Mucosa of descending colon (tissue), 3 donors: ENCODE data around the gene DLG2. TPM values are rescaled to one million over a fixed set of nuclear protein-coding genes. Genes with fewer than 3 reads are reported as not detected.
"Not testable (repeated sequence)": the region's sequence is repeated elsewhere in the genome, so short reads cannot be mapped to it uniquely, and the experiment has no call there.

Experiments used
- ATAC-seq: fragments of 200-7000 bp; cut with Tn5 transposase; one replicate; pipeline ENCODE4 v1.9.1; 2020; ENCODE audit warnings: mild to moderate bottlenecking, moderate library complexity
- DNase-seq, 3 donors: peaks; one replicate each; pipeline ENCODE4 v3.0.0-alpha.2; 2020
- H3K36me3 ChIP-seq: fragments of 200-600 bp; one replicate; pipeline ENCODE4 v1.8.0; 2021; ENCODE audit warnings: low read depth, mild to moderate bottlenecking
- H3K4me1 ChIP-seq: fragments of 200-600 bp; one replicate; pipeline ENCODE4 v1.8.0; 2021; ENCODE audit warnings: low read depth, mild to moderate bottlenecking
- H3K4me3 ChIP-seq: fragments of 200-600 bp; one replicate; pipeline ENCODE4 v1.8.0; 2021; ENCODE audit warnings: mild to moderate bottlenecking
- H3K9me3 ChIP-seq: fragments of 200-600 bp; one replicate; pipeline ENCODE4 v1.8.0; 2021; ENCODE audit warnings: mild to moderate bottlenecking
- CTCF ChIP-seq: fragments of 200-600 bp; IDR thresholded peaks from one replicate; pipeline ENCODE4 v1.8.0; 2022; ENCODE audit warnings: antibody characterized with exemption, mild to moderate bottlenecking
- intact Hi-C, 2 donors: fragments of 100-400 bp; cut with DNase I in 1 of 2; cut with micrococcal nuclease in 1 of 2; formaldehyde crosslinking; loops; one replicate each; pipeline versions ENCODE4 v1.11.0 to v1.11.1; 2022; cut with DNase I, micrococcal nuclease
- total RNA-seq, 3 donors: library from RNA; stranded (reverse); fragmentation: NEBNext Ultra II Directional in 2 of 3; extraction: Animal tissue kit (Norgen Biotek cat#: 25700) in 2 of 3; gene quantifications; one replicate each; pipeline versions ENCODE4 v1.2.1 to v1.2.4, GENCODE V29; 2021 to 2023
- donor health status: DM: no; HTN: no; CAD: no; lungs with moderate emphysema.
- donor health status: DM: no; HTN: no; CAD: no.
- donor health status: DM: no; HTN: yes; CAD: no.

Gene DLG2
- total RNA-seq, 3 donors from 2014 or later: 2.1 to 11.1 (median 2.4) TPM

GRCh38 chr11:85257837-85258236 lies 369.3 kb downstream of the DLG2 start:
- Histone ChIP-seq H3K36me3 (no peaks in the 10 kb centered on the region), H3K4me3 (no peak overlapping the region), H3K9me3 (peaks cover 6% of the 10 kb centered on the region), H3K4me1 (no peaks in the 10 kb centered on the region)
- intact Hi-C loops: no loop called here
- no peak for ATAC-seq
- no peak for TF ChIP-seq CTCF
- DNase-seq: no peak

GRCh38 chr11:85256433-85256832 lies 370.7 kb downstream of the DLG2 start:
- no peak for ATAC-seq
- no peak for TF ChIP-seq CTCF
- no peaks in the 10 kb centered on the region for H3K4me1 ChIP-seq
- no peak overlapping the region for H3K4me3 ChIP-seq
- DNase-seq: no peak
- intact Hi-C loops: no loop called here
- peaks cover 6% of the 10 kb centered on the region for H3K9me3 ChIP-seq
- no peaks in the 10 kb centered on the region for H3K36me3 ChIP-seq

- no peak for TF ChIP-seq CTCF
- DNase-seq (no peak), ATAC-seq (no peak)
- intact Hi-C loops: no loop called here
- Histone ChIP-seq H3K4me1 (no peaks in the 10 kb centered on the region), H3K9me3 (peaks cover 6% of the 10 kb centered on the region), H3K36me3 (no peaks in the 10 kb centered on the region), H3K4me3 (no peak overlapping the region)
These were observed 377.7 kb downstream of the DLG2 start for GRCh38 chr11:85249482-85249881.

GRCh38 chr11:85247797-85248196 lies 379.3 kb downstream of the DLG2 start:
- H3K4me1 ChIP-seq: no peaks in the 10 kb centered on the region
- H3K4me3 ChIP-seq: no peak overlapping the region
- no peaks in the 10 kb centered on the region for H3K36me3 ChIP-seq
- ATAC-seq: no peak
- no peak for DNase-seq
- no peaks in the 10 kb centered on the region for H3K9me3 ChIP-seq
- TF ChIP-seq CTCF: no peak
- intact Hi-C loops: no loop called here

GRCh38 chr11:85238906-85239305 lies 388.2 kb downstream of the DLG2 start:
- no peak for ATAC-seq

GRCh38 chr11:85238038-85238437 lies 389.1 kb downstream of the DLG2 start:
- intact Hi-C loops, DNase-seq: not testable (repeated sequence)

More at GRCh38 chr11:85238906-85239305, 388.2 kb downstream of the DLG2 start:
- no peaks in the 10 kb centered on the region for H3K9me3 ChIP-seq
- no peaks in the 10 kb centered on the region for H3K4me1 ChIP-seq
- H3K36me3 ChIP-seq: no peaks in the 10 kb centered on the region
- intact Hi-C loops: no loop called here
- TF ChIP-seq CTCF: no peak
- no peak overlapping the region for H3K4me3 ChIP-seq
- no peak for DNase-seq

More at GRCh38 chr11:85238038-85238437, 389.1 kb downstream of the DLG2 start:
- not testable (repeated sequence) for H3K4me3 ChIP-seq, H3K4me1 ChIP-seq, H3K9me3 ChIP-seq, ATAC-seq, H3K36me3 ChIP-seq
